ENCODE data around the gene MYADM.
"Not testable (repeated sequence)": the region's sequence is repeated elsewhere in the genome, so short reads cannot be mapped to it uniquely, and the experiment has no call there.

The MYADM gene

GRCh38 chr19:53868892-53869804 lies 1.5 kb downstream of the MYADM start:
- DNase-seq, result peak; percentile 94 to 95

- not testable (repeated sequence) for DNase-seq
Observed at GRCh38 chr19:53869805-53870484, 2.3 kb downstream of the MYADM start.

GRCh38 chr19:53870485-53870844 lies 2.8 kb downstream of the MYADM start:
- DNase-seq, result peak; percentile 45 to 68

GRCh38 chr19:53871454-53871853 lies 3.8 kb downstream of the MYADM start:
- DNase-seq, result peak; percentile 44 to 56

- peak in 1 of 2 donors; percentile 20 for DNase-seq
Observed at GRCh38 chr19:53872762-53873161, 5.1 kb downstream of the MYADM start.

GRCh38 chr19:53873773-53874605 lies 6.3 kb downstream of the MYADM start:
- DNase-seq, result peak; percentile 38 to 51

- peak in 1 of 2 donors; percentile 35 for DNase-seq
Observed at GRCh38 chr19:53874606-53874990, 6.9 kb downstream of the MYADM start.

- DNase-seq, result peak in 1 of 2 donors; percentile 37
Observed at GRCh38 chr19:53875602-53876325, 8.1 kb downstream of the MYADM start.

GRCh38 chr19:53876651-53877224 lies 9.1 kb downstream of the MYADM start:
- peak; percentile 44 to 51 for DNase-seq

- DNase-seq, result peak; percentile 81 to 82
Observed at GRCh38 chr19:53877361-53877766, 9.7 kb downstream of the MYADM start.

GRCh38 chr19:53878776-53879139 lies 11.1 kb downstream of the MYADM start:
- peak; percentile 33 to 39 for DNase-seq

- peak; percentile 88 to 89 for DNase-seq
Observed at GRCh38 chr19:53879140-53880081, 11.7 kb downstream of the MYADM start.

- DNase-seq, result no peak
Observed at GRCh38 chr19:53880711-53881481, 13.2 kb downstream of the MYADM start.

- peak; percentile 71 to 72 for DNase-seq
Observed at GRCh38 chr19:53881482-53882390, 14.1 kb downstream of the MYADM start, which contains the start of gene PRKCG. Gene PRKCG (plus strand): TSS chr19:53882197. CDS start chr19:53882495, 298 bp downstream.

- no peak for DNase-seq
Observed at GRCh38 chr19:53882391-53883050, 14.8 kb downstream of the MYADM start.

GRCh38 chr19:53883231-53883661 lies 15.6 kb downstream of the MYADM start:
- peak; percentile 53 to 64 for DNase-seq

- no peak for DNase-seq
Observed at GRCh38 chr19:53883741-53884140, 16.1 kb downstream of the MYADM start.

- DNase-seq, result no peak
Observed at GRCh38 chr19:53884256-53884655, 16.6 kb downstream of the MYADM start.
